ENCODE measurements around the gene SH3RF3.

SH3RF3 gene

DNA sequence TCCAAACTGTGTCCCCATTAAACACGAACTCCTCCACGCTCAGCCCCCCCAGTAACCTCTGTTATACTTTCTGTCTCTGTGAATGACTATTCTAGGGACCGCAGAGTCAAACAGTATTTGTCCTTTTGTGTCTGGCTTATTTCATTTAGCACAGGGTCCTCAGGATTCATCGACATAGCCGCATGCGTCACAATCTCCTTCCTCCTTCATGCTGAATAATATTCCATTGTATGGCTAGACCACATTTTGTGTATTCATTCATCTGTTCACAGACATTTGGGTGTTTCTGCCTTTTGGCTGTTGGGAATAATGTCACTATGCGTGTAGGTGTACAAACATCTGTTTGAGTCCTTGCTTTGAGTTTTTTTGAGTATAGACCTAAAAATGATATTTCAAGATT lies 80.9 kb downstream of the SH3RF3 start:
- no peak for DNase-seq (ENCODE audit: low read depth)
- no peak for TF ChIP-seq CTCF (IDR thresholded peaks at IDR 0.05; ENCODE audit: low read depth, low read length, missing control alignments)
- H3K4me3 ChIP-seq (ENCODE audit: low read depth, low read length): no peak overlapping the region

GRCh38 chr2:109210431-109211200 lies 81.6 kb downstream of the SH3RF3 start:
- no peak for DNase-seq (ENCODE audit: low read depth)
- no peak overlapping the region for H3K4me3 ChIP-seq (ENCODE audit: low read depth, low read length)
- no peak for TF ChIP-seq CTCF (IDR thresholded peaks at IDR 0.05; ENCODE audit: low read depth, low read length, missing control alignments)

DNA sequence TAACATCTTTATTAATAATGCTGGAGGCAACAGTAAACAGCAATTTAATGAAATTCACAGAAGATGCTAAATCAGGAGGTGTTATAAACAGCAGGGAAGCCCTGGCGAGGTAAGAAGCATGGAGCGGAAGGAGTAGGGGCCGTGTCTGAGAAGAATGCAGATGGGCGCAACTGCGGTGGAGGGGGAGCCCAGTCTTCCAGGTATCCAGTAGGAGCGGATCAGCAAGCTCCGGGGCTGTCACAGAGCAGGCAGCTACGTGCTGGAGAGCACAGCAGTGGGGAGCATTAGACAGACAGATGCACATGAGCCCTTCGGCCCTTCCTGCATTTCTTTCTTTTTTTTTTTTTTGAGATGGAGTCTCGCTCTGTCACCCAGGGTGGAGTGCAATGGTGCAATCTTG lies 82.3 kb downstream of the SH3RF3 start:
- no peak overlapping the region for H3K4me3 ChIP-seq (ENCODE audit: low read depth, low read length)
- DNase-seq (ENCODE audit: low read depth): no peak
- TF ChIP-seq CTCF (IDR thresholded peaks at IDR 0.05; ENCODE audit: low read depth, low read length, missing control alignments): no peak

- no peak for TF ChIP-seq CTCF (IDR thresholded peaks at IDR 0.05; ENCODE audit: low read depth, low read length, missing control alignments)
- DNase-seq (ENCODE audit: low read depth): no peak
- no peak overlapping the region for H3K4me3 ChIP-seq (ENCODE audit: low read depth, low read length)
These were observed 84.0 kb downstream of the SH3RF3 start for GRCh38 chr2:109212836-109213563.

DNA sequence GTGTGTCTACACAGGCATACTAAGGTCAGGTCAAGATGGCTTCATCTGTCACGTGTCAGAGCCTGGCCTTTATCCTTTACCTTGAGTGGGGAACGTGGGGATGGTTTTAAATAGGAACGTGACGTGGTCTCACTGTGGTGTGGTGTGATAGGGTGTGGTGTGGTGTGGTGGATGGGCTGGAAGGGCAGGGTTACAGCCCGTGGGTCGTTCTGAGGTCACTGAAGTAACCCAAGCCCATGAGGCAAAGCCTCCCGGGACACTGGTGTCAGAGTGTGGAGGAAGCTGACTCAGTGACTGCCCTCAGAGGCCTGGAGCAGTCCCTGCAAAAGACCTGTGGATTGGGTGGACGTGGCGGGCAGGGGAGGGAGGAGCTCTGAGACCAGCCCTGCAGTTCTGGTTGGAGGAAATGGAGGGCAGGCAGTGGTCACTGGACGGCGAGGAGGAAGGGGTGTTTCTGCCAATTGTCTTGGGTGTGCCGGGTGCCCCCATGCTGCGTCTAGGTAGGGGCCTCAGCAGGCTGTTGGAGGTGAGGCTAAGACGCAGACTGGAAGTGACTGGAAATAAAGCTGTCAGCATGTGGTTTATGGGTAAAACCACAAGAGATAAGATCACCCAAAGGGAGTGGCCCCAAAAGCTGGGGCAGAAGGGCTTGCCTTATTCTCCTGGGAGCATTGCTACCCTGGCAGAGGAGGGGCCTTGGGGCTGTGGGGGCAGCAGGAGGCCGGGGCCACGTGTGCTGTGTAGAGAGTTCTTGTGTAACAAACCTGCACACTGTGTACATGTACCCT lies 84.8 kb downstream of the SH3RF3 start:
- no peak overlapping the region for H3K4me3 ChIP-seq (ENCODE audit: low read depth, low read length)
- no peak for DNase-seq (ENCODE audit: low read depth)
- TF ChIP-seq CTCF (IDR thresholded peaks at IDR 0.05; ENCODE audit: low read depth, low read length, missing control alignments): no peak

DNA sequence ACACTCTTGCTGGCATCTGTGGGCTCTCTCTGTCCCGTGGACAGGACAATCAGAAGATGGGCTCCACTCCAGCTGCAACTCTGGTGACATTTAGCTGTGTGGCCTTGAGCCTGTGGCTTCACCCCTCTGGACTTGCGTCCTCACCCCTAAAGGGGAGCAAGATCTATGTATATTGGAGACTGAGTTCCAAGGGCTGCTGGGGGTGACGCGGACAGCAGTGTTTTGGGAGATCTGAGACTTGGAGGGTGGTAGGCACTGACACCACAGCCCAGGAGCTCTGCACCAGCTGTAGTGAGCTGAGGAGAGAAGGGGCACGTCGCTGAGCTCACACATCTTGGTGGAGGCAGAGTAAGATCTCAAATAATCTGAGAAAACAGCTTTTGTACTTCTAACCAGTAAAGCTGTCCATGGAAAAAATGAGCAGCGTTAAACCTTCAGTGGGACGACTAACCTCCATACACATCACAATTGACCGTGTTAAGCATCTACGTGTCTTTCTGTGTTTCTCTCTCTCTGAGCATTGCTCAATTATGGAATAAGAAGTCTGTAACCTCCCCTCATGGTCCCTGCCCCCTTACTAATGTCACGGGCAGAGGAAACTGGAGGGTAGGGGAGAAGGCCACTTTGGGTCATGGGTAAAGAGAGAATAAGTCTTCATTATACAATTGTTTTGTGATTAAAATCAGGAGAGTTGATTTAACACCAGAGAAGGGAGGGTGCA lies 85.8 kb downstream of the SH3RF3 start:
- no peak overlapping the region for H3K4me3 ChIP-seq (ENCODE audit: low read depth, low read length)
- TF ChIP-seq CTCF (IDR thresholded peaks at IDR 0.05; ENCODE audit: low read depth, low read length, missing control alignments): no peak
- DNase-seq (ENCODE audit: low read depth): no peak
